Measurements from ENCODE around the gene CTTNBP2NL.

- TF ChIP-seq EP300 (IDR thresholded peaks at IDR 0.05) = no peak
- TF ChIP-seq CTCF (IDR thresholded peaks at IDR 0.05) = no peak
- TF ChIP-seq POLR2A (IDR thresholded peaks at IDR 0.05) = no peak
These were observed 39.2 kb upstream of the CTTNBP2NL start for GRCh38 chr1:112356765-112357164.

Data from ovary (tissue), 3 donors.